OCI-LY3 (cell line): ENCODE measurements around the gene ANXA4.

ENCODE experiments used
- CTCF ChIP-seq: fragments of 200-600, 300-600 bp; sonication (generic); IDR thresholded peaks from 2 replicates; pipeline ENCODE4 v1.5.1; 2014; ENCODE audit warnings: antibody characterized with exemption, low read length, low read depth
- EZH2phosphoT487 ChIP-seq: fragments of 200-600 bp; shearing (Covaris generic); IDR thresholded peaks from 2 replicates; pipeline ENCODE4 v1.6.1; 2018; ENCODE audit warnings: antibody characterized with exemption, mixed run types, low read depth

- TF ChIP-seq CTCF = no peak
- TF ChIP-seq EZH2phosphoT487 = no peak
Observed at GRCh38 chr2:69776886-69777785, 35.2 kb downstream of the ANXA4 start.
